Measurements from ENCODE around the gene DOCK4. TPM values are rescaled to one million over a fixed set of nuclear protein-coding genes. Genes with fewer than 3 reads are reported as not detected.

DOCK4 gene
- total RNA-seq, 1 experiment from 2014 or later = 4.9 TPM

DNA sequence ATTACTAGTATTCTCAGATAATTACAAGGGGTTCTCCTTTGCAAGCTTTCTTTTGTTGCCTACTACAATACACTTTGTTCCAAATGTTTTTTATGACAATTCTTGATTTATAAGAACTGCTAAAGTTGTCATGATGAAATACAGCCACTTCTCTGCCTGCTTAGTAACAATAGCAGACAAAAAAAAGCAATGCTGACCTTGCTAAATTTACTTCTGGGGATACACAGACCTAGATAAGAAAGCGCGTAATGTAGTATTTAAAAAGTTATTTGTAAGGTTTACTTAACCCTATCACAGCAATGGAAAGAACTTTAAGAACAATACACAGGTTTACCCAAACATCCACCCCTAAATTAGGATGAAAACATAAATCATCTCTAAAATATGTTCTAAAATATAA, 311.1 kb downstream of the DOCK4 start:
- H3K79me1 ChIP-seq (ENCODE audit: insufficient read depth, low read depth, low read length, poor library complexity, severe bottlenecking) = no peaks in the 10 kb centered on the region
- no peaks in the 10 kb centered on the region for H3K4me1 ChIP-seq (ENCODE audit: insufficient read depth, low read length)
- H2BK12ac ChIP-seq (ENCODE audit: insufficient read length, low read depth, low read length) = no peak overlapping the region
- no peaks in the 10 kb centered on the region for H3K9me3 ChIP-seq (ENCODE audit: control insufficient read depth, low read depth, low read length)
- WGBS (ENCODE audit: extremely low coverage, insufficient read length, low lambda C conversion rate) = no CpG with 5 or more reads among the region's 2 CpGs
- H3K27ac ChIP-seq (ENCODE audit: insufficient read length, low read depth, low read length) = no peak overlapping the region
- no peak overlapping the region for H2AK5ac ChIP-seq (ENCODE audit: insufficient read length, low read length)
- H4K5ac ChIP-seq (ENCODE audit: insufficient read length, low read depth, low read length) = no peak overlapping the region
- no peaks in the 10 kb centered on the region for H3K27me3 ChIP-seq (ENCODE audit: insufficient read depth, low read length)
- Mint-ChIP-seq H3K4me3 (no peak overlapping the region), H3K27me3 (ENCODE audit: low read depth) (no peaks in the 10 kb centered on the region), H3K9me3 (no peaks in the 10 kb centered on the region), H3K36me3 (ENCODE audit: insufficient read depth in 1 of 3, low read depth in 3 of 3) (peaks cover 0 to 11% (median 0%) of the 10 kb centered on the region in 3 experiments; a peak in 2 of 7 replicates), H3K4me1 (peaks cover 0 to under 1% of the 10 kb centered on the region in 2 experiments; a peak in 3 of 4 replicates), H3K27ac (no peak overlapping the region)
- no peak overlapping the region for H4K8ac ChIP-seq (replicated peaks; ENCODE audit: insufficient read length, low read depth, low read length)
- TF ChIP-seq, protein P1, sequence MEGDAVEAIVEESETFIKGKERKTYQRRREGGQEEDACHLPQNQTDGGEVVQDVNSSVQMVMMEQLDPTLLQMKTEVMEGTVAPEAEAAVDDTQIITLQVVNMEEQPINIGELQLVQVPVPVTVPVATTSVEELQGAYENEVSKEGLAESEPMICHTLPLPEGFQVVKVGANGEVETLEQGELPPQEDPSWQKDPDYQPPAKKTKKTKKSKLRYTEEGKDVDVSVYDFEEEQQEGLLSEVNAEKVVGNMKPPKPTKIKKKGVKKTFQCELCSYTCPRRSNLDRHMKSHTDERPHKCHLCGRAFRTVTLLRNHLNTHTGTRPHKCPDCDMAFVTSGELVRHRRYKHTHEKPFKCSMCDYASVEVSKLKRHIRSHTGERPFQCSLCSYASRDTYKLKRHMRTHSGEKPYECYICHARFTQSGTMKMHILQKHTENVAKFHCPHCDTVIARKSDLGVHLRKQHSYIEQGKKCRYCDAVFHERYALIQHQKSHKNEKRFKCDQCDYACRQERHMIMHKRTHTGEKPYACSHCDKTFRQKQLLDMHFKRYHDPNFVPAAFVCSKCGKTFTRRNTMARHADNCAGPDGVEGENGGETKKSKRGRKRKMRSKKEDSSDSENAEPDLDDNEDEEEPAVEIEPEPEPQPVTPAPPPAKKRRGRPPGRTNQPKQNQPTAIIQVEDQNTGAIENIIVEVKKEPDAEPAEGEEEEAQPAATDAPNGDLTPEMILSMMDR (conservative IDR thresholded peaks at IDR 0.05) = no peak
- H3K79me2 ChIP-seq (ENCODE audit: insufficient read depth, low read length) = no peaks in the 10 kb centered on the region
- H4K20me1 ChIP-seq (ENCODE audit: control insufficient read depth, insufficient read depth, insufficient read length) = no peaks in the 10 kb centered on the region
- no peak overlapping the region for H3K18ac ChIP-seq (ENCODE audit: insufficient read length, low read depth, low read length)
- no peak overlapping the region for H2BK5ac ChIP-seq (ENCODE audit: insufficient read length, low read length)
- H3K56ac ChIP-seq (ENCODE audit: insufficient read length, low read depth, low read length) = no peak overlapping the region
- H3K4ac ChIP-seq (ENCODE audit: low read depth, low read length) = no peak overlapping the region
- H3T11ph ChIP-seq (ENCODE audit: low read length) = no peak overlapping the region
- H3K23ac ChIP-seq (ENCODE audit: insufficient read length, low read depth, low read length) = no peak overlapping the region
- no peak overlapping the region for H2BK120ac ChIP-seq (ENCODE audit: low read depth, low read length, poor library complexity, severe bottlenecking)
- no peaks in the 10 kb centered on the region for H3K23me2 ChIP-seq (ENCODE audit: insufficient read length, low read depth, low read length, poor library complexity, severe bottlenecking)
- no peak overlapping the region for H3K14ac ChIP-seq (ENCODE audit: insufficient read depth, low read length)
- DNase-seq = no peak
- no peak overlapping the region for H3K9ac ChIP-seq (ENCODE audit: extremely low read depth, insufficient read length, low read length)
- H3K4me2 ChIP-seq (ENCODE audit: insufficient read depth, insufficient read length, low read length) = no peak overlapping the region
- H2BK15ac ChIP-seq (ENCODE audit: low read depth, low read length) = no peak overlapping the region
- no peak overlapping the region for H4K91ac ChIP-seq (ENCODE audit: insufficient read length, low read depth, low read length)
- no peak overlapping the region for H2BK20ac ChIP-seq (ENCODE audit: low read depth, low read length, poor library complexity, severe bottlenecking)
- H2AFZ ChIP-seq (ENCODE audit: low read length) = no peak overlapping the region
